Fibroblast of lung (primary cell): Measurements from ENCODE around the gene OR2AE1.

Source experiments
- EZH2 ChIP-seq: IDR thresholded peaks from 2 replicates; pipeline ENCODE4 v1.5.1; 2012; ENCODE audit warnings: low read length, control low read depth, mild to moderate bottlenecking; ENCODE audit errors: missing control alignments
- TF ChIP-seq, protein P1 (sequence below), 2 donors: IDR thresholded peaks in 1 of 2; conservative IDR thresholded peaks in 1 of 2; 1 replicate in 1 of 2; 2 replicates in 1 of 2; pipeline ENCODE4 v1.5.1; 2011 to 2012; ENCODE audit warnings: low read length in 2 of 2, control low read depth in 1 of 2, inconsistent platforms in 1 of 2, low read depth in 1 of 2, mild to moderate bottlenecking in 1 of 2

GRCh38 chr7:99881370-99881769, 4.5 kb upstream of the OR2AE1 start:
- TF ChIP-seq, protein P1, sequence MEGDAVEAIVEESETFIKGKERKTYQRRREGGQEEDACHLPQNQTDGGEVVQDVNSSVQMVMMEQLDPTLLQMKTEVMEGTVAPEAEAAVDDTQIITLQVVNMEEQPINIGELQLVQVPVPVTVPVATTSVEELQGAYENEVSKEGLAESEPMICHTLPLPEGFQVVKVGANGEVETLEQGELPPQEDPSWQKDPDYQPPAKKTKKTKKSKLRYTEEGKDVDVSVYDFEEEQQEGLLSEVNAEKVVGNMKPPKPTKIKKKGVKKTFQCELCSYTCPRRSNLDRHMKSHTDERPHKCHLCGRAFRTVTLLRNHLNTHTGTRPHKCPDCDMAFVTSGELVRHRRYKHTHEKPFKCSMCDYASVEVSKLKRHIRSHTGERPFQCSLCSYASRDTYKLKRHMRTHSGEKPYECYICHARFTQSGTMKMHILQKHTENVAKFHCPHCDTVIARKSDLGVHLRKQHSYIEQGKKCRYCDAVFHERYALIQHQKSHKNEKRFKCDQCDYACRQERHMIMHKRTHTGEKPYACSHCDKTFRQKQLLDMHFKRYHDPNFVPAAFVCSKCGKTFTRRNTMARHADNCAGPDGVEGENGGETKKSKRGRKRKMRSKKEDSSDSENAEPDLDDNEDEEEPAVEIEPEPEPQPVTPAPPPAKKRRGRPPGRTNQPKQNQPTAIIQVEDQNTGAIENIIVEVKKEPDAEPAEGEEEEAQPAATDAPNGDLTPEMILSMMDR (conservative IDR thresholded peaks at IDR 0.05 in 1 of 2, IDR thresholded peaks at IDR 0.05 in 1 of 2; ENCODE audit: low read depth in 1 of 2, low read length in 2 of 2): no peak
- TF ChIP-seq EZH2: no peak
